ENCODE measurements around the gene TEKT4.
"Not testable (repeated sequence)": the region's sequence is repeated elsewhere in the genome, so short reads cannot be mapped to it uniquely, and the experiment has no call there.

The TEKT4 gene

GRCh38 chr2:94890234-94890633 is 19.0 kb downstream of the TEKT4 start:
- H4K20me1 ChIP-seq (ENCODE audit: insufficient read depth, low read length): no peaks in the 10 kb centered on the region
- no peaks in the 10 kb centered on the region for H3K4me1 ChIP-seq (ENCODE audit: insufficient read depth, low read length, severe bottlenecking)
- H3K9ac ChIP-seq (ENCODE audit: low read length): no peak overlapping the region
- TF ChIP-seq, protein P1, sequence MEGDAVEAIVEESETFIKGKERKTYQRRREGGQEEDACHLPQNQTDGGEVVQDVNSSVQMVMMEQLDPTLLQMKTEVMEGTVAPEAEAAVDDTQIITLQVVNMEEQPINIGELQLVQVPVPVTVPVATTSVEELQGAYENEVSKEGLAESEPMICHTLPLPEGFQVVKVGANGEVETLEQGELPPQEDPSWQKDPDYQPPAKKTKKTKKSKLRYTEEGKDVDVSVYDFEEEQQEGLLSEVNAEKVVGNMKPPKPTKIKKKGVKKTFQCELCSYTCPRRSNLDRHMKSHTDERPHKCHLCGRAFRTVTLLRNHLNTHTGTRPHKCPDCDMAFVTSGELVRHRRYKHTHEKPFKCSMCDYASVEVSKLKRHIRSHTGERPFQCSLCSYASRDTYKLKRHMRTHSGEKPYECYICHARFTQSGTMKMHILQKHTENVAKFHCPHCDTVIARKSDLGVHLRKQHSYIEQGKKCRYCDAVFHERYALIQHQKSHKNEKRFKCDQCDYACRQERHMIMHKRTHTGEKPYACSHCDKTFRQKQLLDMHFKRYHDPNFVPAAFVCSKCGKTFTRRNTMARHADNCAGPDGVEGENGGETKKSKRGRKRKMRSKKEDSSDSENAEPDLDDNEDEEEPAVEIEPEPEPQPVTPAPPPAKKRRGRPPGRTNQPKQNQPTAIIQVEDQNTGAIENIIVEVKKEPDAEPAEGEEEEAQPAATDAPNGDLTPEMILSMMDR (IDR thresholded peaks at IDR 0.05; ENCODE audit: low read length): no peak
- no peak for TF ChIP-seq EZH2 (IDR thresholded peaks at IDR 0.05; ENCODE audit: borderline replicate concordance, low read length)
- no peaks in the 10 kb centered on the region for H3K27me3 ChIP-seq (ENCODE audit: insufficient read depth, low read length)
- H3K27ac ChIP-seq (ENCODE audit: low read depth, low read length, poor library complexity, severe bottlenecking): no peak overlapping the region
- H3K4me3 ChIP-seq (ENCODE audit: low read depth, low read length, poor library complexity, severe bottlenecking): no peak overlapping the region
- H3K36me3 ChIP-seq (ENCODE audit: insufficient read depth, low read length): no peaks in the 10 kb centered on the region
- H2AFZ ChIP-seq (ENCODE audit: low read length): no peak overlapping the region
- no peak overlapping the region for H3K4me2 ChIP-seq (ENCODE audit: low read length)
- no peaks in the 10 kb centered on the region for H3K9me2 ChIP-seq (ENCODE audit: low read depth, low read length)
- no peaks in the 10 kb centered on the region for H3K79me2 ChIP-seq (ENCODE audit: insufficient read depth, low read length)
- H3F3A ChIP-seq (ENCODE audit: insufficient read depth, low read length): no peaks in the 10 kb centered on the region
- H3K9me3 ChIP-seq (ENCODE audit: low read length): no peaks in the 10 kb centered on the region

GRCh38 chr2:94895273-94895672 is 24.0 kb downstream of the TEKT4 start:
- H3K4me1 ChIP-seq (ENCODE audit: insufficient read depth, low read length, severe bottlenecking); H3K9me2 ChIP-seq (ENCODE audit: low read depth, low read length); H3K4me2 ChIP-seq (ENCODE audit: low read length); H3F3A ChIP-seq (ENCODE audit: insufficient read depth, low read length); H3K36me3 ChIP-seq (ENCODE audit: insufficient read depth, low read length); H3K9ac ChIP-seq (ENCODE audit: low read length); H3K4me3 ChIP-seq (ENCODE audit: low read depth, low read length, poor library complexity, severe bottlenecking); H4K20me1 ChIP-seq (ENCODE audit: insufficient read depth, low read length); H3K79me2 ChIP-seq (ENCODE audit: insufficient read depth, low read length); H3K27ac ChIP-seq (ENCODE audit: low read depth, low read length, poor library complexity, severe bottlenecking); H2AFZ ChIP-seq (ENCODE audit: low read length); H3K9me3 ChIP-seq (ENCODE audit: low read length); H3K27me3 ChIP-seq (ENCODE audit: insufficient read depth, low read length): not testable (repeated sequence)

DNA sequence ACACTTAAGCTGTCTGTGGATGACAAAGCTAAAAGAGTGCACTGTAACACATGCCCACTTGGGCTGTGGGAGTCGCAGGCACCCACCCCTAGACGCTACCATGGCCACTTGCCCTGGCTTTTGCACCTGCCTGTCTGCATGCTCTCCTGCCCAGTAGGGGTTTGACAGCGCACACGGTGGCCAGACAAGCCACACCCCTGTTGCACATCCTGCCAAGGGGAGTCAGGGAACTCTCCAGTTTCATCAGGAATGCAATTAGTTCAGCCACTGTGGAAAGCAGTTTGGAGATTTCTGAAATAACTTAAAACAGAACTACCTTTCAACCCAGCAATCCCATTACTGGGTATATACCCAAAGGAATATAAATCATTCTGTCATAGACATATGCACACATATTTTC is 35.7 kb downstream of the TEKT4 start:
- not testable (repeated sequence) for H3K9me3 ChIP-seq (ENCODE audit: low read length); H3K36me3 ChIP-seq (ENCODE audit: insufficient read depth, low read length); H3K9ac ChIP-seq (ENCODE audit: low read length); H3K9me2 ChIP-seq (ENCODE audit: low read depth, low read length); H3K4me3 ChIP-seq (ENCODE audit: low read depth, low read length, poor library complexity, severe bottlenecking); H2AFZ ChIP-seq (ENCODE audit: low read length); H3K4me2 ChIP-seq (ENCODE audit: low read length); H4K20me1 ChIP-seq (ENCODE audit: insufficient read depth, low read length); H3K4me1 ChIP-seq (ENCODE audit: insufficient read depth, low read length, severe bottlenecking); H3K27ac ChIP-seq (ENCODE audit: low read depth, low read length, poor library complexity, severe bottlenecking); H3K27me3 ChIP-seq (ENCODE audit: insufficient read depth, low read length); H3K79me2 ChIP-seq (ENCODE audit: insufficient read depth, low read length); H3F3A ChIP-seq (ENCODE audit: insufficient read depth, low read length)

GRCh38 chr2:94923196-94923595 is 52.0 kb downstream of the TEKT4 start:
- Histone ChIP-seq H3K79me2 (ENCODE audit: insufficient read depth, low read length) (no peaks in the 10 kb centered on the region), H3K27ac (ENCODE audit: low read depth, low read length, poor library complexity, severe bottlenecking) (no peak overlapping the region), H3K36me3 (ENCODE audit: insufficient read depth, low read length) (no peaks in the 10 kb centered on the region), H4K20me1 (ENCODE audit: insufficient read depth, low read length) (no peaks in the 10 kb centered on the region), H3K9ac (ENCODE audit: low read length) (no peak overlapping the region), H3K27me3 (ENCODE audit: insufficient read depth, low read length) (no peaks in the 10 kb centered on the region), H3K4me2 (ENCODE audit: low read length) (no peak overlapping the region), H3F3A (ENCODE audit: insufficient read depth, low read length) (no peaks in the 10 kb centered on the region), H3K9me3 (ENCODE audit: low read length) (no peaks in the 10 kb centered on the region), H3K4me3 (ENCODE audit: low read depth, low read length, poor library complexity, severe bottlenecking) (no peak overlapping the region), H2AFZ (ENCODE audit: low read length) (no peak overlapping the region), H3K9me2 (ENCODE audit: low read depth, low read length) (no peaks in the 10 kb centered on the region), H3K4me1 (ENCODE audit: insufficient read depth, low read length, severe bottlenecking) (no peaks in the 10 kb centered on the region)
- no peak for TF ChIP-seq EZH2 (IDR thresholded peaks at IDR 0.05; ENCODE audit: borderline replicate concordance, low read length)
- TF ChIP-seq, protein P1 (IDR thresholded peaks at IDR 0.05; ENCODE audit: low read length): no peak

- H3K36me3 ChIP-seq (ENCODE audit: insufficient read depth, low read length); H3K27me3 ChIP-seq (ENCODE audit: insufficient read depth, low read length); H3K4me1 ChIP-seq (ENCODE audit: insufficient read depth, low read length, severe bottlenecking); H3K79me2 ChIP-seq (ENCODE audit: insufficient read depth, low read length); H3K9me3 ChIP-seq (ENCODE audit: low read length); H3K9me2 ChIP-seq (ENCODE audit: low read depth, low read length); H3K4me3 ChIP-seq (ENCODE audit: low read depth, low read length, poor library complexity, severe bottlenecking); H3K9ac ChIP-seq (ENCODE audit: low read length); H2AFZ ChIP-seq (ENCODE audit: low read length); H3K4me2 ChIP-seq (ENCODE audit: low read length); H3F3A ChIP-seq (ENCODE audit: insufficient read depth, low read length); H3K27ac ChIP-seq (ENCODE audit: low read depth, low read length, poor library complexity, severe bottlenecking); H4K20me1 ChIP-seq (ENCODE audit: insufficient read depth, low read length): not testable (repeated sequence)
Measured at GRCh38 chr2:94924999-94925398, 53.8 kb downstream of the TEKT4 start.
